ENCODE results near the gene GRID1. TPM values are rescaled to one million over a fixed set of nuclear protein-coding genes. Genes with fewer than 3 reads are reported as not detected.

Gene GRID1
- total RNA-seq, 4 donors from 2014 or later, result 0.03 to 2.7 (median 0.49) TPM

DNA sequence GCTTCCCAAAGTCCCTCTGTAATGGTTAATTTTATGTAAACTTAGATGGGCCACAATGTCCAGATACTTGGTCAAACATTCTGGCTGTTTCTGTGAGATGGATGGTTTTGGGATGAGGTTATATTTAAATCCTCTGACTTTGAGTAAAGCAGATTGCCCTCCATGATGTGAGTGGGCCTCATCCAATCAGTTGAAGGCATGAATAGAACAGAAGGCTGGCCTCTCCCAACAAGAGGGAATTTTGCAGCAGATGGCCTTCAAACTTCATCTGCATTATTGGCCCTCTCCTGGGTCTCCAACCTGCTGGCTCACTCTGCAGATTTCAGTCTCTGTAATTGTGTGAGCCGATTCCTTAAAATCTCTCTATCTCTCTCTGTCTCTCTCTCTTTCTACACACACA is 362.3 kb downstream of the GRID1 start:
- no peak for DNase-seq
- intact Hi-C loops (cut with DNase I), result no loop called here
- 88 to 100% methylated on average over 1 of the region's 1 CpG for WGBS, 2 donors

DNA sequence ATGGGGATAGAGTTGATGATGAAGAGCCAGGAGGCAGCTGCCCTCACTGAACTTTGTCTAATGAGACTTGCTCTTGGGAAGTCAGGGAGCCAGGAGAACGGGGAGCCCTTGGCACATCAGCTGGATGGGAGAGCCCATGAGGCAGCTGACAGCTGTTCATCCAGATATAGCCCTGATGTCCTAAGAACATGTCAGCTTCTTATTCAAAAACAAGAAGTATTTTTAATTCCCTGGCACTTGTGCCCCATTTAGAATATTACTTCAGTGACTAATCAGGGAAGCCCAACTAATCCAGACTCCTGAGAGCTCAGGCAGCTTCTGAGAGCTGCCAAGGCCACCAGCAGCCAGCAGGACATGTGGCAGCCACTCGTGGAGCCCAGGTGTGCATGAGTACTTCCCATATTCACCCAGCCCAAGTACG is 363.4 kb downstream of the GRID1 start:
- Histone ChIP-seq H3K4me3 (no peak overlapping the region), H3K4me1 (no peaks in the 10 kb centered on the region), H3K27ac (no peak overlapping the region), H3K9me3 (no peaks in the 10 kb centered on the region), H3K36me3 (no peaks in the 10 kb centered on the region), H3K27me3 (peaks cover 0 to 3% (median 0%) of the 10 kb centered on the region in 4 donors)
- TF ChIP-seq POLR2A (IDR thresholded peaks at IDR 0.05), result no peak
- TF ChIP-seq, protein P1, sequence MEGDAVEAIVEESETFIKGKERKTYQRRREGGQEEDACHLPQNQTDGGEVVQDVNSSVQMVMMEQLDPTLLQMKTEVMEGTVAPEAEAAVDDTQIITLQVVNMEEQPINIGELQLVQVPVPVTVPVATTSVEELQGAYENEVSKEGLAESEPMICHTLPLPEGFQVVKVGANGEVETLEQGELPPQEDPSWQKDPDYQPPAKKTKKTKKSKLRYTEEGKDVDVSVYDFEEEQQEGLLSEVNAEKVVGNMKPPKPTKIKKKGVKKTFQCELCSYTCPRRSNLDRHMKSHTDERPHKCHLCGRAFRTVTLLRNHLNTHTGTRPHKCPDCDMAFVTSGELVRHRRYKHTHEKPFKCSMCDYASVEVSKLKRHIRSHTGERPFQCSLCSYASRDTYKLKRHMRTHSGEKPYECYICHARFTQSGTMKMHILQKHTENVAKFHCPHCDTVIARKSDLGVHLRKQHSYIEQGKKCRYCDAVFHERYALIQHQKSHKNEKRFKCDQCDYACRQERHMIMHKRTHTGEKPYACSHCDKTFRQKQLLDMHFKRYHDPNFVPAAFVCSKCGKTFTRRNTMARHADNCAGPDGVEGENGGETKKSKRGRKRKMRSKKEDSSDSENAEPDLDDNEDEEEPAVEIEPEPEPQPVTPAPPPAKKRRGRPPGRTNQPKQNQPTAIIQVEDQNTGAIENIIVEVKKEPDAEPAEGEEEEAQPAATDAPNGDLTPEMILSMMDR (IDR thresholded peaks at IDR 0.05), result no peak
- intact Hi-C loops (cut with DNase I), result no loop called here
- no peak for DNase-seq
- 70 to 81% methylated on average over 3 of the region's 3 CpGs for WGBS, 2 donors

More for the DNA sequence above, 362.3 kb downstream of the GRID1 start:
- Histone ChIP-seq H3K4me1 (no peaks in the 10 kb centered on the region), H3K27me3 (peaks cover 0 to 3% (median 0%) of the 10 kb centered on the region in 4 donors), H3K9me3 (no peaks in the 10 kb centered on the region), H3K27ac (no peak overlapping the region), H3K36me3 (no peaks in the 10 kb centered on the region), H3K4me3 (no peak overlapping the region)
- TF ChIP-seq, protein P1 (IDR thresholded peaks at IDR 0.05), result no peak
- no peak for TF ChIP-seq POLR2A (IDR thresholded peaks at IDR 0.05)

DNA sequence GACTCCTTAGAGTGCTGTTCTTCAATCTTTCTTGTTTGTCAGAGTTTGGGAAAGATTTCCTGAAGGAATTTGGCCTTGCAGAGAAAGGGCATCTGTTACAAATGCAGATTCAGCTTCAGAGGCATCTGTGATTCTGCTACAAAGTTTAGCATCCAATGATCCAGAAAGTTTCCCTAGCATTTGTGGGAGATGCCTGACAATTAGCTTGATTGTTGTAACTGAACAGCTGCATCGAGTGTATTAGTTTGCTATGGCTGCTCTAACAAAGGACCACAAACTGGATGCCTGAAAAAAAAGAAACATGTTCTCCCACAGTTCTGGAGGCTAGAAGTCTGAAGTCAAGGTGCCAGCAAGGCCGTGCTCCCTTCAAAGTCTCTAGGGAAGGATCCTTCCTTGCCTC is 365.1 kb downstream of the GRID1 start:
- Histone ChIP-seq H3K27me3 (peaks cover 0 to 3% (median 0%) of the 10 kb centered on the region in 4 donors), H3K4me3 (no peak overlapping the region), H3K4me1 (no peaks in the 10 kb centered on the region), H3K27ac (no peak overlapping the region), H3K9me3 (no peaks in the 10 kb centered on the region), H3K36me3 (no peaks in the 10 kb centered on the region)
- TF ChIP-seq, protein P1 (IDR thresholded peaks at IDR 0.05), result no peak
- TF ChIP-seq POLR2A (IDR thresholded peaks at IDR 0.05), result no peak
- no peak for DNase-seq
- WGBS, 2 donors, result 71 to 74% methylated on average over 2 of the region's 2 CpGs
- intact Hi-C loops (cut with DNase I), result no loop called here

DNA sequence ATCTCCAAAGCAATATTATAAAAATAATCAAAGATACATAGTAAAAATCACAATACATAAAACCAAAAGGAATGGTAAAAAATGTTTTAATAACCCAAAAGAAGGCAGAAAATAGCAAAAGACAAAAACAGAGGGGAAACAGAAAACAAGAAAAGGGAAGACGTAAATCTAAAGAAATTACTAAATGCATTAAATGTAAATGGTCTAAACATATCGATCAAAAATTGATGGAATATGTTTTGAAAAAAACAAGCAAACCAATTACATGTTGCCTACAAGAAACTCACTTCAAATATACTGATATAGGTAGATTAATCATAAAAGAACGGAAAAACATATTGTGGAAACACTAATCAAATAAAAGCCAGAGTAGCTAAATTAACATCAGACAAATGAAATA is 369.1 kb downstream of the GRID1 start:
- TF ChIP-seq, protein P1 (IDR thresholded peaks at IDR 0.05), result no peak
- no peak for TF ChIP-seq POLR2A (IDR thresholded peaks at IDR 0.05)
- no peaks in the 10 kb centered on the region for H3K27me3 ChIP-seq
- no peaks in the 10 kb centered on the region for H3K4me1 ChIP-seq
- intact Hi-C loops (cut with DNase I), result loop anchor here (10.0 kb wide), 1 partner anchor 377 kb away; no protein-coding TSS in a partner anchor
- H3K9me3 ChIP-seq, result no peaks in the 10 kb centered on the region
- no peak overlapping the region for H3K4me3 ChIP-seq
- H3K27ac ChIP-seq, result no peak overlapping the region
- 91 to 97% methylated on average over 3 of the region's 3 CpGs for WGBS, 2 donors
- H3K36me3 ChIP-seq, result no peaks in the 10 kb centered on the region
- DNase-seq, result no peak

DNA sequence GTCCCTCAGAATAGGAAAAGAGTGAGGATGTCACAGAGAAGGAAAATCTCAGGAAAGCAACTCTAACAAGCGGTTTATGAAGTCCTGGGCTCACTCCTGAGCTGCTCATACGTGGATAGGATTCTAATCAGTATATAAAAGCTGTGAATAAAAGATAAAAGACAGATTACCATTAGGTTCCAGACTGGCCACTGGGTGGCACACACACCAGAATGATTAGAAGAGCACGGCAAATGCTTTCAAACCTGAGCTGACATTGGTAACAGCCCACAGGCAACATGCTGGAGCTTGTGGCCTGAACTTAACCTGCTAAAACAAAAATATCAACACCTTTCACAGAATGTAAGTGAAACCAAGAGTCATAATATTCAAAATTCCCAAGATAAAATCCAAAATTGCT is 370.8 kb downstream of the GRID1 start:
- intact Hi-C loops (cut with DNase I), result loop anchor here (10.0 kb wide), 1 partner anchor 379 kb away; no protein-coding TSS in a partner anchor
- H3K4me3 ChIP-seq, result no peak overlapping the region
- TF ChIP-seq, protein P1 (IDR thresholded peaks at IDR 0.05), result peak in 3 of 6 experiments; percentile 21 to 59 (median 22)
- no peak for TF ChIP-seq POLR2A (IDR thresholded peaks at IDR 0.05)
- no peaks in the 10 kb centered on the region for H3K9me3 ChIP-seq
- 26 to 49% methylated on average over 3 of the region's 3 CpGs for WGBS, 2 donors
- no peak for DNase-seq
- H3K27ac ChIP-seq, result no peak overlapping the region
- no peaks in the 10 kb centered on the region for H3K4me1 ChIP-seq
- peaks cover 0 to 5% (median 0%) of the 10 kb centered on the region in 4 donors for H3K27me3 ChIP-seq
- H3K36me3 ChIP-seq, result no peaks in the 10 kb centered on the region

All from esophagus squamous epithelium (tissue), 5 donors.